ENCODE data around the gene KRT6C.
A peak's percentile ranks its signal among the peaks of the same experiment; 100 is the strongest.

The KRT6C gene

DNA sequence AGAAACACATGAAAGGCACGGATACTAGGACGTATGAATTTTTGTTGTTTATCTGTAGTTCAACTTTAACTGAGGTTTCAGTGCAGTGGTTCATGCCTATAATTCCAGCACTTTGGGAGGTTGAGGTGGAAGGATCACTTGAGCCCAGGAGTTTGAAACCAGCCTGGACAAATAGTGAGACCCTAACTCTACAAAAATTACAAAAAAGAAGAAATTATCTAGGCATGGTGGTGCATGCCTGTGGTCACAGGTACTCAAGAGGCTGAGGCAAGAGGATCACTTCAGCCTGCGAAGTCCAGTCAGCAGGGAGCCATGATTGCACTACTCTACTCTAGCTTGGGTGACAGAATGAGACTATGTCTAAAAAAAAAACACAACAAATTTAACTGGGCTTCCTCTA is 29.6 kb downstream of the KRT6C start:
- in situ Hi-C loops (cut with HindIII; ENCODE audit: low pct_unique_long_range_greater_than_20kb, low sequenced_read_pairs) = no loop called here
- no peak for DNase-seq (ENCODE audit: low read depth in 1 of 2, low spot score in 1 of 2)
- no peak for TF ChIP-seq JUND (IDR thresholded peaks at IDR 0.05; ENCODE audit: low read depth)

DNA sequence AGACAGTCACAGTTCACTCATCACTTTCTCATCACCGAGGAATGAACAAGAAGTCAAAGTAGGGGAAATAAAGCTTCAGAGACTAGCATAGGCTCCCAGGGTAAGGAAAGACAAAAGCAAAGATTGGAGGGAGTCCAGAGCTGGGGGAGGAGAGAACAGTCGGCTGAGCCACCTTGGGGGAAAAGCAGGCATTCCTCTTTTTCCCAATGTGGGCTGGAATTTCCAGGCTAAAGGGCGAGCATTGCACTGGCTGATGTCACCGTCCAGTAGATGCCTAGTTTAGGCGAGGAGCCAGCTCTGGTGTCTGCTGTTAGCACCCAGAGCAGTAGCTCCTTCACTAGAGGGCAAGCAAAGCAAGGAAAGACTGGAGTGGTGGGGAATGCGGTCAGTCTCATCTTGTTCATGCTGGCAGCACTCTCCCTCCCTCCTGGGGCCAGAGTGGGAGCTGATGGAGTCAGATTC is 31.0 kb downstream of the KRT6C start:
- DNase-seq (ENCODE audit: low read depth in 1 of 2, low spot score in 1 of 2) = peak in 1 of 2 experiments; percentile 36
- in situ Hi-C loops (cut with HindIII; ENCODE audit: low pct_unique_long_range_greater_than_20kb, low sequenced_read_pairs) = no loop called here
- no peak for TF ChIP-seq JUND (IDR thresholded peaks at IDR 0.05; ENCODE audit: low read depth)

DNA sequence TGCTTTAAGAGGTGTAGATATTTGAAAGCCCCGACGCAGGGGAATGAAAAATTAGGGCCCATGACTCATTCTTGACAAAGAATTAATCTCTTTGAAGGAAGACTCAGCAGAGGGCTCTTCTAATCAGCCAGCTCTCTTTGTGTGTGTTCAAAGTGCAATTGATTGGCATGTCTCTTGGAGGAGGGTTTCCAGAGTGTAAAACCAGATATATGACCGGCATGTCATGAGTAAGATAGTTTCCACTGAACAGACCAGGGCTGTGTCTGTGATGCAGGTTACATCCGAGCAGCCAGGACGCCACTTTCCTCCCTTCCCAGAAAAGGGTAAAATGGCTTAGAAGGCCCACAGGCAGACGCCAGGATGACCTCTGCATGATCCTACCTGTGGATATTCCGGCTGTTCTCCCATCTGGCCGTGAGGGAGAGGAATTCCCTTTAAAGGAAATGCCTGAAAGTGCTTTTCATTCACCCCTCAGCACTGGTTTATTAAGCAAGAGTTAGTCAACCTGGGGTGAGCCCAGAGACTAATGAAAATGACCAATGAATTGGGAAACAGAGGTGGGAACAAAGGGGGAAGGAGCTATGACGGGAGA is 32.2 kb downstream of the KRT6C start:
- in situ Hi-C loops (cut with HindIII; ENCODE audit: low pct_unique_long_range_greater_than_20kb, low sequenced_read_pairs) = no loop called here
- no peak for DNase-seq (ENCODE audit: low read depth in 1 of 2, low spot score in 1 of 2)
- no peak for TF ChIP-seq JUND (IDR thresholded peaks at IDR 0.05; ENCODE audit: low read depth)

- TF ChIP-seq JUND (IDR thresholded peaks at IDR 0.05; ENCODE audit: low read depth) = no peak
- no peak for DNase-seq (ENCODE audit: low read depth in 1 of 2, low spot score in 1 of 2)
Measured at GRCh38 chr12:52440821-52441319, 32.7 kb downstream of the KRT6C start.

GRCh38 chr12:52439845-52440244 is 33.8 kb downstream of the KRT6C start:
- DNase-seq (ENCODE audit: low read depth in 1 of 2, low spot score in 1 of 2) = no peak
- TF ChIP-seq JUND (IDR thresholded peaks at IDR 0.05; ENCODE audit: low read depth) = no peak
- in situ Hi-C loops (cut with HindIII; ENCODE audit: low pct_unique_long_range_greater_than_20kb, low sequenced_read_pairs) = no loop called here

More at GRCh38 chr12:52440821-52441319, 32.7 kb downstream of the KRT6C start:
- in situ Hi-C loops (cut with HindIII; ENCODE audit: low pct_unique_long_range_greater_than_20kb, low sequenced_read_pairs) = no loop called here

DNA sequence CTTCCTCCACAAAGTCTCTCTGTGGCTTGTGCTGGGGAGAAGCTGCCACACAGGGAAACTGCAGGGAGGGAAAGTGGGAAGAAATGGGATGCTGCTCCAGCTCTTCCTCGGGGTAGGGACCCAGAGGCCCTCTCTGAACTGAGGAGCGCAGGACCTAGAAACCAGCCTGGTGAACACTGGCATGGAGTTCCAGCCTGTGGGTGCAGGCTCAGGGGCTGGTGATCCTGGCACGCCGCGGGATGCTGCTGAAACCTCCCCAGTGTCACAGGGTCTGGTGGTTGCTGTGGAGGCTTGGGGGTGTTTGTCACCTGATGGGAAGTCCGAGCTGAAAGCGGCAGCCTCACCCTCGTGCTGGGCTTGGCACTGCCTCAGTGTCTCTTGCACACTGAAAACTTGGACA is 34.2 kb downstream of the KRT6C start:
- no peak for DNase-seq (ENCODE audit: low read depth in 1 of 2, low spot score in 1 of 2)
- in situ Hi-C loops (cut with HindIII; ENCODE audit: low pct_unique_long_range_greater_than_20kb, low sequenced_read_pairs) = no loop called here
- TF ChIP-seq JUND (IDR thresholded peaks at IDR 0.05; ENCODE audit: low read depth) = no peak

- no peak for TF ChIP-seq JUND (IDR thresholded peaks at IDR 0.05; ENCODE audit: low read depth)
- DNase-seq (ENCODE audit: low read depth in 1 of 2, low spot score in 1 of 2) = no peak
- in situ Hi-C loops (cut with HindIII; ENCODE audit: low pct_unique_long_range_greater_than_20kb, low sequenced_read_pairs) = no loop called here
Measured at GRCh38 chr12:52438305-52439301, 35.0 kb downstream of the KRT6C start.

GRCh38 chr12:52437508-52437907 is 36.1 kb downstream of the KRT6C start:
- no peak for TF ChIP-seq JUND (IDR thresholded peaks at IDR 0.05; ENCODE audit: low read depth)
- in situ Hi-C loops (cut with HindIII; ENCODE audit: low pct_unique_long_range_greater_than_20kb, low sequenced_read_pairs) = no loop called here
- DNase-seq (ENCODE audit: low read depth in 1 of 2, low spot score in 1 of 2) = no peak

- in situ Hi-C loops (cut with HindIII; ENCODE audit: low pct_unique_long_range_greater_than_20kb, low sequenced_read_pairs) = no loop called here
- DNase-seq (ENCODE audit: low read depth in 1 of 2, low spot score in 1 of 2) = no peak
- TF ChIP-seq JUND (IDR thresholded peaks at IDR 0.05; ENCODE audit: low read depth) = no peak
Measured at GRCh38 chr12:52436828-52437474, 36.7 kb downstream of the KRT6C start.

- no peak for DNase-seq (ENCODE audit: low read depth in 1 of 2, low spot score in 1 of 2)
- TF ChIP-seq JUND (IDR thresholded peaks at IDR 0.05; ENCODE audit: low read depth) = no peak
- in situ Hi-C loops (cut with HindIII; ENCODE audit: low pct_unique_long_range_greater_than_20kb, low sequenced_read_pairs) = no loop called here
Measured at GRCh38 chr12:52436000-52436827, 37.4 kb downstream of the KRT6C start.

DNA sequence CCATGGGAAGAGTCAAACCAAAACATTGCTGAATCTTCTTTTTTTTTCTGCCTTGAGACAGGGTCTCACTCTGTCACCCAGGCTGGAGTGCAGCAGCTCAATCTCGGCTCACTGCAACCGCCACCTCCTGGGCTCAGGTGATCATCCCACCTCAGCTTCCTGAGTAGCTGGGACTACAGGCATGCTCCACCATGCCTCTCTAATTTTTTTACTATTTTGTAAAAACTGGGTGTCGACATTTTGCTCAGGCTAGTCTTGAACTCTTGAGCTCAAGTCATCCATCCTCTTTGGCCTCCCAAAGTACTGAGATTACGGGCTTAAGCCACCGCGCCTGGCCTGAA is 38.0 kb downstream of the KRT6C start:
- in situ Hi-C loops (cut with HindIII; ENCODE audit: low pct_unique_long_range_greater_than_20kb, low sequenced_read_pairs) = no loop called here
- TF ChIP-seq JUND (IDR thresholded peaks at IDR 0.05; ENCODE audit: low read depth) = no peak
- DNase-seq (ENCODE audit: low read depth in 1 of 2, low spot score in 1 of 2) = no peak

Data from T47D (cell line).